ENCODE measurements around the gene CCNL2.
"Not testable (repeated sequence)": the region's sequence is repeated elsewhere in the genome, so short reads cannot be mapped to it uniquely, and the experiment has no call there.

Gene CCNL2

GRCh38 chr1:1419363-1419812, 20.3 kb upstream of the CCNL2 start:
- Histone ChIP-seq H2AFZ (ENCODE audit: low read length) (no peak overlapping the region), H3K4me2 (ENCODE audit: low read depth, low read length) (no peak overlapping the region)
- TF ChIP-seq EZH2 (optimal IDR thresholded peaks at IDR 0.05; ENCODE audit: low read depth, low read length) (no peak), EZH2phosphoT487 (IDR thresholded peaks at IDR 0.05; ENCODE audit: low read length) (no peak), CTCF (IDR thresholded peaks at IDR 0.05; ENCODE audit: low read length) (no peak)

GRCh38 chr1:1418464-1419362, 19.6 kb upstream of the CCNL2 start:
- Histone ChIP-seq H3K4me3 (ENCODE audit: low read length) (no peak overlapping the region), H3K9me3 (replicated peaks; ENCODE audit: insufficient read depth, low read length) (no peaks in the 10 kb centered on the region), H3K36me3 (replicated peaks; ENCODE audit: insufficient read depth, low read length) (no peaks in the 10 kb centered on the region), H3F3A (ENCODE audit: insufficient read depth, low read length) (no peaks in the 10 kb centered on the region), H4K20me1 (ENCODE audit: insufficient read depth, low read length) (no peaks in the 10 kb centered on the region), H3K4me2 (ENCODE audit: low read depth, low read length) (no peak overlapping the region), H2AFZ (ENCODE audit: low read length) (no peak overlapping the region), H3K27me3 (replicated peaks; ENCODE audit: insufficient read depth, low read length) (peaks cover 11% of the 10 kb centered on the region; the same call in 1 of the 2 replicates), H3K9me2 (replicated peaks; ENCODE audit: insufficient read depth, low read length) (no peaks in the 10 kb centered on the region), H3K4me1 (ENCODE audit: low read length) (peaks cover 8% of the 10 kb centered on the region), H3K9ac (ENCODE audit: low read length) (no peak overlapping the region), H3K79me2 (ENCODE audit: low read length) (no peaks in the 10 kb centered on the region), H3K27ac (ENCODE audit: low read length) (no peak overlapping the region)
- TF ChIP-seq EZH2phosphoT487 (IDR thresholded peaks at IDR 0.05; ENCODE audit: low read length) (no peak), EZH2 (optimal IDR thresholded peaks at IDR 0.05; ENCODE audit: low read depth, low read length) (no peak), CTCF (IDR thresholded peaks at IDR 0.05; ENCODE audit: low read length) (no peak)
- no peak for DNase-seq

More at GRCh38 chr1:1419363-1419812, 20.3 kb upstream of the CCNL2 start:
- Histone ChIP-seq H3K9ac (ENCODE audit: low read length) (no peak overlapping the region), H3K4me1 (ENCODE audit: low read length) (peaks cover 8% of the 10 kb centered on the region), H3K4me3 (ENCODE audit: low read length) (no peak overlapping the region), H3F3A (ENCODE audit: insufficient read depth, low read length) (no peaks in the 10 kb centered on the region), H3K27ac (ENCODE audit: low read length) (no peak overlapping the region), H4K20me1 (ENCODE audit: insufficient read depth, low read length) (no peaks in the 10 kb centered on the region), H3K9me3 (replicated peaks; ENCODE audit: insufficient read depth, low read length) (no peaks in the 10 kb centered on the region), H3K79me2 (ENCODE audit: low read length) (no peaks in the 10 kb centered on the region), H3K36me3 (replicated peaks; ENCODE audit: insufficient read depth, low read length) (no peaks in the 10 kb centered on the region), H3K9me2 (replicated peaks; ENCODE audit: insufficient read depth, low read length) (no peaks in the 10 kb centered on the region), H3K27me3 (replicated peaks; ENCODE audit: insufficient read depth, low read length) (peaks cover 11% of the 10 kb centered on the region; the same call in 1 of the 2 replicates)
- DNase-seq, result no peak

- not testable (repeated sequence) for H3K4me1 ChIP-seq (ENCODE audit: low read length); H3K27me3 ChIP-seq (replicated peaks; ENCODE audit: insufficient read depth, low read length); H3K79me2 ChIP-seq (ENCODE audit: low read length); H3K9me3 ChIP-seq (replicated peaks; ENCODE audit: insufficient read depth, low read length); H3K9me2 ChIP-seq (replicated peaks; ENCODE audit: insufficient read depth, low read length); H4K20me1 ChIP-seq (ENCODE audit: insufficient read depth, low read length); H3K9ac ChIP-seq (ENCODE audit: low read length); H3K36me3 ChIP-seq (replicated peaks; ENCODE audit: insufficient read depth, low read length); H3F3A ChIP-seq (ENCODE audit: insufficient read depth, low read length)
- peak overlapping the region; percentile 0; the same call in 1 of the 2 replicates for H3K27ac ChIP-seq (ENCODE audit: low read length)
- H3K4me2 ChIP-seq (ENCODE audit: low read depth, low read length), result peak overlapping the region; percentile 39; the same call in 1 of the 2 replicates
- peak; percentile 51 for DNase-seq
- H3K4me3 ChIP-seq (ENCODE audit: low read length), result peak overlapping the region; percentile 30
- peak overlapping the region; percentile 60 for H2AFZ ChIP-seq (ENCODE audit: low read length)
Observed at GRCh38 chr1:1417825-1418463, 18.8 kb upstream of the CCNL2 start.
